ENCODE data around the gene TOX2.

DNA sequence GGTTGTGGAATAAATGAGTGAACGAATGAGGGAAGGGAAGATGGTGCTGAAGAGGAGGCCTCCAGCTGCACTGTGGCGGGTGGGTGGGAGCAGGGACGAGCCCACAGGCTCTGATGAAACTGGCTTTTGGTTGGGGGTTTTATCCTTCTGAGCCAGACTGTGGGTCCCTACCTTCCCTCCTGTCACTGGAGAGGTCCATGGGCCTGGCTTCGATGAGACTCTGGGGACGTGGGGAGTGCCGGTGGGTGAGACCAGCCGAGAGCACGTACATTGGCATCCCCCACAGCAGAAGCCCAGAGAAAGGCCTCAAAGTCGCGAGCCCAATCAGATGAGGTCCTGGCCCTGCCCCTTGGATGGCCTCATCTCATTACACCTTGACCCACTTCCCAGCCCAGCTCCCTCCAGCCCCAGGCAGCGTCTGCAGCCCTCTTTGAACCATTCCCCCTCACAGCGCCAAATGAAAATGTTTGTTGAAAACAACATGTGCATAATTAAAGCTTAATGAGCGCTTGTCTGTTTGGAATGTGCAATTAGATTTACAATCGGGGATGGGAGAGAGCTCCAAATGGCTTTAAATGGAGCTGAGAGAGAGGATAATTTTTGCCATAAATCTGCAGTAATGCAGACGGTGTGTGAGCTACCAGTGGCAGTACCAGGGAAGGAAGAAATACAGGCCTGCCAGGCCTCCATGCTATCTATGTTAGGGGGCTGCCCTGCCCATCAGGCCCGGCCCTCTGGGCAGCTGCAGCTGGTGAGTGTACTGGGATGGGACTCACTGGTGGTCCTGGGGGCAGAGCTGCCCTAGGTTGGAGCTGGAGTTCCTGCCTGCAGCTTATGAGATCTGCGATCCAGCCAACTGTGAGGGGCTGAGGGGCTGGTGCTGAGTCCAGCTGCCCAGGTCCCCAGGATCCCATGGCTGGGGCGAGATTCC, 47.2 kb downstream of the TOX2 start:
- TF ChIP-seq, protein P1, sequence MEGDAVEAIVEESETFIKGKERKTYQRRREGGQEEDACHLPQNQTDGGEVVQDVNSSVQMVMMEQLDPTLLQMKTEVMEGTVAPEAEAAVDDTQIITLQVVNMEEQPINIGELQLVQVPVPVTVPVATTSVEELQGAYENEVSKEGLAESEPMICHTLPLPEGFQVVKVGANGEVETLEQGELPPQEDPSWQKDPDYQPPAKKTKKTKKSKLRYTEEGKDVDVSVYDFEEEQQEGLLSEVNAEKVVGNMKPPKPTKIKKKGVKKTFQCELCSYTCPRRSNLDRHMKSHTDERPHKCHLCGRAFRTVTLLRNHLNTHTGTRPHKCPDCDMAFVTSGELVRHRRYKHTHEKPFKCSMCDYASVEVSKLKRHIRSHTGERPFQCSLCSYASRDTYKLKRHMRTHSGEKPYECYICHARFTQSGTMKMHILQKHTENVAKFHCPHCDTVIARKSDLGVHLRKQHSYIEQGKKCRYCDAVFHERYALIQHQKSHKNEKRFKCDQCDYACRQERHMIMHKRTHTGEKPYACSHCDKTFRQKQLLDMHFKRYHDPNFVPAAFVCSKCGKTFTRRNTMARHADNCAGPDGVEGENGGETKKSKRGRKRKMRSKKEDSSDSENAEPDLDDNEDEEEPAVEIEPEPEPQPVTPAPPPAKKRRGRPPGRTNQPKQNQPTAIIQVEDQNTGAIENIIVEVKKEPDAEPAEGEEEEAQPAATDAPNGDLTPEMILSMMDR (tag by site-specific recombination; IDR thresholded peaks at IDR 0.05), result no peak
- TF ChIP-seq ZBTB20 (tag by site-specific recombination; IDR thresholded peaks at IDR 0.05) (no peak), TCF7L2 (IDR thresholded peaks at IDR 0.05; ENCODE audit: borderline replicate concordance, low read depth, low read length) (no peak), ZNF175 (tag by site-specific recombination; IDR thresholded peaks at IDR 0.05) (no peak), ZNF549 (tag by site-specific recombination; IDR thresholded peaks at IDR 0.05) (no peak)
- TF ChIP-seq, protein P2, sequence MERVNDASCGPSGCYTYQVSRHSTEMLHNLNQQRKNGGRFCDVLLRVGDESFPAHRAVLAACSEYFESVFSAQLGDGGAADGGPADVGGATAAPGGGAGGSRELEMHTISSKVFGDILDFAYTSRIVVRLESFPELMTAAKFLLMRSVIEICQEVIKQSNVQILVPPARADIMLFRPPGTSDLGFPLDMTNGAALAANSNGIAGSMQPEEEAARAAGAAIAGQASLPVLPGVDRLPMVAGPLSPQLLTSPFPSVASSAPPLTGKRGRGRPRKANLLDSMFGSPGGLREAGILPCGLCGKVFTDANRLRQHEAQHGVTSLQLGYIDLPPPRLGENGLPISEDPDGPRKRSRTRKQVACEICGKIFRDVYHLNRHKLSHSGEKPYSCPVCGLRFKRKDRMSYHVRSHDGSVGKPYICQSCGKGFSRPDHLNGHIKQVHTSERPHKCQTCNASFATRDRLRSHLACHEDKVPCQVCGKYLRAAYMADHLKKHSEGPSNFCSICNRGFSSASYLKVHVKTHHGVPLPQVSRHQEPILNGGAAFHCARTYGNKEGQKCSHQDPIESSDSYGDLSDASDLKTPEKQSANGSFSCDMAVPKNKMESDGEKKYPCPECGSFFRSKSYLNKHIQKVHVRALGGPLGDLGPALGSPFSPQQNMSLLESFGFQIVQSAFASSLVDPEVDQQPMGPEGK (tag by site-specific recombination; IDR thresholded peaks at IDR 0.05), result no peak

Data from HEK293 (cell line).